Stomach smooth muscle (tissue), 2 donors: Measurements from ENCODE around the gene C10orf105.

Source experiments
- H3K27ac ChIP-seq: one replicate; pipeline ENCODE4 v1.7.0; 2013; ENCODE audit warnings: mild to moderate bottlenecking, low read length, inconsistent platforms
- H3K27me3 ChIP-seq, 2 donors: one replicate each; pipeline ENCODE4 v1.7.0; 2013; ENCODE audit warnings: low read length in 2 of 2; ENCODE audit not compliant: insufficient read depth in 2 of 2, control insufficient read depth in 1 of 2
- H3K36me3 ChIP-seq, 2 donors: one replicate each; pipeline ENCODE4 v1.7.0; 2013; ENCODE audit warnings: low read length in 2 of 2; ENCODE audit not compliant: control insufficient read depth in 2 of 2, insufficient read depth in 2 of 2
- H3K4me1 ChIP-seq: one replicate; pipeline ENCODE4 v1.7.0; 2013; ENCODE audit warnings: low read length; ENCODE audit not compliant: control insufficient read depth, insufficient read depth
- H3K4me3 ChIP-seq, 2 donors: one replicate each; pipeline ENCODE4 v1.7.0; 2013; ENCODE audit warnings: low read length in 2 of 2
- H3K9ac ChIP-seq, 2 donors: one replicate each; pipeline ENCODE4 v1.7.0; 2013; ENCODE audit warnings: low read length in 2 of 2, mild to moderate bottlenecking in 1 of 2
- H3K9me3 ChIP-seq, 2 donors: one replicate each; pipeline ENCODE4 v1.7.0; 2013; ENCODE audit warnings: low read length in 2 of 2; ENCODE audit not compliant: control insufficient read depth in 2 of 2
- donor health status: healthy.
- donor health status: Pancreatic carcinoma.

The C10orf105 gene

DNA sequence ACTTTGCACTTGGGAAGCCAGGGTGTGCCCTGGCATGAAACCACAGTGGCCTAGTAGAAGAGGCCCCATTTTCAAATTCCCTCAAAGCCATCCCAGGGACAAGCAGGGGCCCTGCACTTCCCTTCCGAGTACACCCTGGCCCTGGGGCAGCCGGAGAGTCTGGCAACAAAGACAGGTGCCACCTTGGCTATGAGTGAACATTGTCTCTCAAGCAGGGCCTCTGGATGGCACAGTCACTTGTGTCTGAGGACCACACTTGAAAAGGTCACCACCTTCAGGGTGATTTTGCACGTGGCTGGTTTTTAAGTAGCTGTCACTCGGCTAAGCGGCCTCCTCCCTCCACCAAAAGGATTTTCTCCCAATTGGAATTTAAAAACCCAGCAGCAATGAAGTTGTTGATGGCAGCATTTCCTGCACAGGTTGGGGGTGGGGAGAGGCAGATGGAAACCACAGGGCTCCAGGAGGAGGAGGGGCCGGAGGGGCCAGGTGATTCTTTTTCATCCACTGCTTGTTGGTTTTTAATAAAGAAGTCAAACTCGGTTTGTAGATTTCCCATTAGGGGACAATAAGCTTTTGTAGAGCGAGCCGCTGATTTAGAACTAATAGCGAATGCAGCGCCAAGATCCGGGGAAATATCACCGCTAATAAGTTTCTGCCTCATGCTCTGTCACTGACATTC is 33.9 kb downstream of the C10orf105 start:
- Histone ChIP-seq H3K4me1 (no peaks in the 10 kb centered on the region), H3K4me3 (no peak overlapping the region)

GRCh38 chr10:71684356-71685173 is 35.0 kb downstream of the C10orf105 start:
- Histone ChIP-seq H3K27ac (no peak overlapping the region), H3K4me1 (peaks cover 3% of the 10 kb centered on the region), H3K9ac (no peak overlapping the region), H3K27me3 (peaks cover 0 to 3% of the 10 kb centered on the region in 2 donors), H3K4me3 (no peak overlapping the region), H3K9me3 (no peaks in the 10 kb centered on the region), H3K36me3 (no peaks in the 10 kb centered on the region)

More for the DNA sequence above, 33.9 kb downstream of the C10orf105 start:
- H3K9me3 ChIP-seq, result no peaks in the 10 kb centered on the region
- H3K27ac ChIP-seq, result no peak overlapping the region
- H3K36me3 ChIP-seq, result no peaks in the 10 kb centered on the region
- H3K9ac ChIP-seq, result no peak overlapping the region
- H3K27me3 ChIP-seq, result peaks cover 0 to 3% of the 10 kb centered on the region in 2 donors

- H3K4me3 ChIP-seq, result no peak overlapping the region
Observed at GRCh38 chr10:71683301-71683700, 36.3 kb downstream of the C10orf105 start.

DNA sequence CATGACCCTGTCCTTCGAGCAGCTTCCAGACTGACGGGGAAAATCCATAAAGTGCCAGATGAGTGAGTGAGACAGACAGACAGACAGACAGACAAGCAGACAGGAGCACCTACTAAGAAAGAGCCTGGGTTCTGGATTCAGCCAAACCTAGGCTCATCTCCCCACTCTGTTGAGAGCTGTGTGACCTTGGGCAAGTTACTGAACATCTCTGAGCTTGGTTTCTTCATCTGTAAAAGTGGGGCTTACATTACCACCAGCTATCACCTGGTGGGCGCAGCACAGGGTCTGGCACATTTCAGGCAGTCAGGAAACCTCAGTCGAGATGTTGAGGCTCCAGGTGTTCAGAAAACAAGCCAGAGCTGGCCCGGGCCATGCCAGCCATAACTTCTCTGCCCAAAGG is 37.6 kb downstream of the C10orf105 start:
- no peak overlapping the region for H3K9ac ChIP-seq
- H3K36me3 ChIP-seq, result no peaks in the 10 kb centered on the region
- no peak overlapping the region for H3K27ac ChIP-seq
- H3K4me3 ChIP-seq, result no peak overlapping the region
- no peaks in the 10 kb centered on the region for H3K9me3 ChIP-seq
- peaks cover 0 to 3% of the 10 kb centered on the region in 2 donors for H3K27me3 ChIP-seq
- peaks cover 3% of the 10 kb centered on the region for H3K4me1 ChIP-seq

More at GRCh38 chr10:71683301-71683700, 36.3 kb downstream of the C10orf105 start:
- Histone ChIP-seq H3K4me1 (peaks cover 3% of the 10 kb centered on the region), H3K9me3 (no peaks in the 10 kb centered on the region), H3K36me3 (no peaks in the 10 kb centered on the region), H3K27me3 (peaks cover 0 to 3% of the 10 kb centered on the region in 2 donors), H3K27ac (no peak overlapping the region), H3K9ac (no peak overlapping the region)

GRCh38 chr10:71679425-71679824 is 40.2 kb downstream of the C10orf105 start:
- no peak overlapping the region for H3K27ac ChIP-seq
- H3K9ac ChIP-seq, result no peak overlapping the region
- no peaks in the 10 kb centered on the region for H3K36me3 ChIP-seq
- peaks cover 0 to 3% of the 10 kb centered on the region in 2 donors for H3K27me3 ChIP-seq
- no peak overlapping the region for H3K4me3 ChIP-seq
- peaks cover 3% of the 10 kb centered on the region for H3K4me1 ChIP-seq
- no peaks in the 10 kb centered on the region for H3K9me3 ChIP-seq

DNA sequence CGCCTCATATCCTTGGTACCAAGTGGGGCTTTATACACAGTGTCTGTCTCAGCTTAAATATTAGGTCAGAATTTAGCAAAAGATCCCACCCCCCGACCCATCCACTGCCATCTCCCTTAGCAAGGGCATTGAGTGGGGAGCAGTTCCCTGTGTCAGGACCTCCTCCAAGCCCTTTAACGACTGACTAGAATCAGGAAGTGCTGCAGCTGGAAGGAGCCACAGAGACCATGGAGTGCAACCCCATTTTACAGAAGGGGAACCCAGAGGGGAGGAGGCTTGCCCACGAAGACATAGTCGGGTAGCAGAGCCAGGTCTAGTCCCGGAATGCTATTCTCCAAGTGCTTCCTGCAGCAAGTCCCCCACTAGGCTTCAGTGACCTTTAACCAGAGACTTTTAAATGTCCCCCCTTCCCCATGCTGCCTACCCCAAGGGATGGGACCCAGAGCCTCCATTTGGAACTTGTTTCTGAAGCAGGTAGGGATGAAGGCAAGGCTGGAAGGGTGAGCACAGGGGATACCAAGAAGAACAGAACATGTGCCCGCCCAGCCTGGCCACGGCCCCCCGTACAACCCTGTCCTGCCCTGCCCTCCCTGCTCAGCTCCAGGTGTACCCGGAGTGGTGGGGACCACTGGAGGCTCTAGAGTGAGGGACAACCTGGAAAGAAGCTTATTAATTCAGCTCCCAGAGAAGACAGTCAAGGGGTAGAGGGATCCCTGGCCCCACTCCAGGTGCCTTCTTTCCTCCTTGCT is 41.3 kb downstream of the C10orf105 start:
- no peak overlapping the region for H3K9ac ChIP-seq
- H3K4me3 ChIP-seq, result no peak overlapping the region
- H3K36me3 ChIP-seq, result no peaks in the 10 kb centered on the region
- peaks cover 0 to 3% of the 10 kb centered on the region in 2 donors for H3K27me3 ChIP-seq
- H3K4me1 ChIP-seq, result peaks cover 3% of the 10 kb centered on the region
- no peak overlapping the region for H3K27ac ChIP-seq
- H3K9me3 ChIP-seq, result no peaks in the 10 kb centered on the region

GRCh38 chr10:71677261-71677660 is 42.3 kb downstream of the C10orf105 start:
- Histone ChIP-seq H3K27me3 (peaks cover 0 to 3% of the 10 kb centered on the region in 2 donors), H3K36me3 (no peaks in the 10 kb centered on the region), H3K27ac (no peak overlapping the region), H3K9ac (no peak overlapping the region), H3K4me1 (peaks cover 3% of the 10 kb centered on the region), H3K9me3 (no peaks in the 10 kb centered on the region), H3K4me3 (no peak overlapping the region)

DNA sequence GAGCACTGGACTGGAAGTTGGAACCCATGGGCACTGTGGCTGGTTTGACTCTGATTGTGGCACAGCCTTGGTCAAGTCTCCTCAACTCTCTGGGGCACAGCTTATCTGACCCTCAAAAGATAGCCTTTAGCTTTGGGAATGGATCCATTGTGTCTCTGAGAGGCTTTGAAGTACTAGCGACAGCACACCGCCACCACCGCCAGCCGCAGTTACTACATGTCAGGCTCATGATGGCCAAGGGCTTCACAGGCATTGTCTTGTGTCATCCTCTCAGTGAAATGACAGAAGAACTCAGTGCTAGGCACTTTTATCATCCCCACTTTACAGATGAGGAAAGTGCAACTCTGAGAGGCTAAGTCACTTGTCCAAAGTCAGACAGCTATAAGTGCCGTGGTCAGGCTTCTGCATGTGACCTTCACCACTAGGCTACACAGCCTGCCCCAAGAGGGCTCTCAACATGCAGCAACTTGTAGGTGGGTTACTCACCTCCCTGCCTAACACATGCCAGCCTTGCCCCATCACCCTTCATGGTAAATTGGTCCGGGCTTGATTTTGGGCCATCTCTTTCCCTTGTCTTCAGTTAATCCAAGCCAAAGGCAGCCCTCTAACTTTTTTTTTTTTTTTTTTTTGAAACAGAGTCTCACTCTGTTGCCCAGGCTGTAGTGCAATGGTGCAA is 44.1 kb downstream of the C10orf105 start:
- no peak overlapping the region for H3K4me3 ChIP-seq
- no peak overlapping the region for H3K27ac ChIP-seq
- H3K9me3 ChIP-seq, result no peaks in the 10 kb centered on the region
- H3K36me3 ChIP-seq, result no peaks in the 10 kb centered on the region
- no peak overlapping the region for H3K9ac ChIP-seq
- peaks cover 3% of the 10 kb centered on the region for H3K4me1 ChIP-seq
- no peaks in the 10 kb centered on the region for H3K27me3 ChIP-seq

- no peak overlapping the region for H3K4me3 ChIP-seq
- H3K27ac ChIP-seq, result no peak overlapping the region
- H3K9me3 ChIP-seq, result no peaks in the 10 kb centered on the region
- no peaks in the 10 kb centered on the region for H3K27me3 ChIP-seq
- H3K36me3 ChIP-seq, result no peaks in the 10 kb centered on the region
- no peaks in the 10 kb centered on the region for H3K4me1 ChIP-seq
- no peak overlapping the region for H3K9ac ChIP-seq
Observed at GRCh38 chr10:71671994-71672946, 47.3 kb downstream of the C10orf105 start.
